HL-60 (cell line): ENCODE data around the gene WNT3.

Experiments
- DNase-seq, 2 experiments: peaks; one replicate each; pipeline ENCODE4 v3.0.0-alpha.2; 2010 to 2020; ENCODE audit warnings: low read depth in 1 of 2, low spot score in 1 of 2
- H3K27ac ChIP-seq: fragments of 250-450 bp; sonication (Bioruptor Pico); replicated peaks from 2 replicates; pipeline ENCODE4 v1.5.1; 2020; ENCODE audit warnings: mild to moderate bottlenecking, moderate library complexity
- H3K27me3 ChIP-seq: fragments of 250-450 bp; sonication (Bioruptor Pico); 2 replicates; pipeline ENCODE4 v1.5.1; 2021; ENCODE audit warnings: mild to moderate bottlenecking, moderate library complexity; ENCODE audit not compliant: insufficient read depth, poor library complexity, severe bottlenecking
- H3K4me3 ChIP-seq: replicated peaks from 2 replicates; pipeline ENCODE4 v1.5.1; 2011; ENCODE audit warnings: mild to moderate bottlenecking, control low read depth, low read length; ENCODE audit not compliant: insufficient read depth
- CTCF ChIP-seq: IDR thresholded peaks from one replicate; pipeline ENCODE4 v1.5.1; 2011; ENCODE audit warnings: low read length, control low read depth, inconsistent platforms; ENCODE audit not compliant: insufficient read depth
- GABPA ChIP-seq: IDR thresholded peaks from 2 replicates; pipeline ENCODE4 v1.6.1; 2012; ENCODE audit warnings: low read depth
- POLR2AphosphoS5 ChIP-seq: IDR thresholded peaks from 2 replicates; pipeline ENCODE4 v1.6.1; 2012; ENCODE audit warnings: low read depth
- REST ChIP-seq: IDR thresholded peaks from 2 replicates; pipeline ENCODE4 v1.6.1; 2012; ENCODE audit warnings: low read depth; ENCODE audit not compliant: insufficient replicate concordance
- SPI1 ChIP-seq: IDR thresholded peaks from 2 replicates; pipeline ENCODE4 v1.6.1; 2012; ENCODE audit warnings: low read depth, mild to moderate bottlenecking, borderline replicate concordance

Gene WNT3

GRCh38 chr17:46717999-46718398 is 100.5 kb downstream of the WNT3 start:
- DNase-seq, result no peak
- TF ChIP-seq POLR2AphosphoS5 (no peak), SPI1 (no peak), GABPA (no peak), REST (no peak), CTCF (no peak)
- no peak overlapping the region for H3K4me3 ChIP-seq
- no peaks in the 10 kb centered on the region for H3K27me3 ChIP-seq
- H3K27ac ChIP-seq, result no peak overlapping the region
